ENCODE results near the gene COPG1. TPM values are rescaled to one million over a fixed set of nuclear protein-coding genes. Genes with fewer than 3 reads are reported as not detected.

Gene COPG1
- total and polyA plus RNA-seq, 9 of the 15 experiments (the other 6 are each of a cell fraction or from before 2014, with no cell fraction given) = 40.3 to 105 (median 62.4) TPM

DNA sequence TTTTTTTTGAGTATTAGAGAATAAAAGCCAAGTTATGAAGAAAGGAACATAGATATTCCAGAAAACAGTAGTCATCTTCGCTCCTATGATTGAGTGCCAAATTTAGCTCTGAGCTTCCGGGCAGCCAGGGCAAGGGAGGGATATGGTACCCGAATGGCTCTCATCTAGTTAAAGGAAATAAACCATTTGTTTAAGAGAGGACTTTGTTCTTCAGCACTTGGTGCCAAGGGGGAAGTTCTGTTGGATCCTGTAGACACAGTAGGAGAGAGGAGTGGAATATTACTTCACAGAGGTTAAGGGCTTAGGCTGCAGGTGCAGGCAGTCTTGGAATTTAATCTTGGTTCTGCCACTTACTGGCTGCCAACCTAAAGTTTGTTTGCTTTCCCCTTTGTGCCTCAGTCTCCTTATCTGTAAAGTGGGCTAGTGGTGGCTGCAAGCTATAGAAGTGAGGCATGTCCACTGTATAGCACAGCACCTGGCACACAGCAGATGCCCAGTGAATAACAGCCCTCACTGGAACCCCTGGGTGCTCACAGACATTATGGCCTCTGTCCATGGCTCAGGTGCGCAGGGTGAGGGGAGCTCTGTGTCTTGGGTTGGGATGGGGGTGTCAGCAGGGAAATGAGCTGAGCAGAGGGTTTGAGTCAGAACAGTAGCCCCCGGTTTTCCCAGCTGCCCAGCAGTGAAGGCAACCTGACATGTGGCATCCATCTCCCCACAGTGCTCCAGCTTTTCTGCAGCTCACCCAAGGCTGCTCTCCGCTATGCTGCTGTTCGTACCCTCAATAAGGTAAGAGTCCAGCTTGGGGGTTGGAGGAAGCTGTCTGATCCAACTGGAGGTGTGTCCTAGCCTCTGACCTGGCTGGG lies 10.4 kb downstream of the COPG1 start:
- Histone ChIP-seq H3K4me2 (ENCODE audit: insufficient read depth, low read length) (no peak overlapping the region), H3K36me3 (ENCODE audit: control insufficient read depth, insufficient read depth, low read length) (peaks cover 83% of the 10 kb centered on the region), H3K27ac (ENCODE audit: extremely low read depth, low read depth, low read length) (no peak overlapping the region), H3K79me2 (ENCODE audit: control insufficient read depth, insufficient read depth, low read length) (no peaks in the 10 kb centered on the region), H4K20me1 (replicated peaks; ENCODE audit: control insufficient read depth, insufficient read depth, low read length) (0 out of 2 replicates have a peak, but pooled peaks cover 3% of the 10 kb centered on the region), H3K4me3 (no peak overlapping the region), H3K9me1 (ENCODE audit: control insufficient read depth, insufficient read depth, low read length) (no peaks in the 10 kb centered on the region), H2AFZ (ENCODE audit: low read depth, low read length) (no peak overlapping the region), H3K9ac (ENCODE audit: insufficient read depth in 1 of 2, low read depth in 2 of 2, low read length in 2 of 2) (no peak overlapping the region), H3K27me3 (ENCODE audit: control insufficient read depth in 2 of 2, insufficient read depth in 2 of 2, low read length in 2 of 2) (no peaks in the 10 kb centered on the region), H3K9me3 (replicated peaks; ENCODE audit: control insufficient read depth, insufficient read depth, low read depth, low read length) (no peaks in the 10 kb centered on the region), H3K4me1 (replicated peaks in 1 of 2; ENCODE audit: control insufficient read depth in 2 of 2, insufficient read depth in 2 of 2, low read length in 2 of 2) (no peaks in the 10 kb centered on the region)
- FAIRE-seq (no peak), ATAC-seq (no peak), DNase-seq (ENCODE audit: extremely low read depth in 1 of 4, low spot score in 3 of 4) (no peak)
- BruUV-seq (replicated peaks) = no TSS peak
- in situ Hi-C loops (cut with MboI) = no loop called here
- CTCF ChIA-PET (ENCODE audit: low intra/inter-chr PET ratio) = no interaction called here
- intact Hi-C loops (cut with micrococcal nuclease) = no loop called here
- peak; percentile 77 for TF ChIP-seq RBM25 (IDR thresholded peaks at IDR 0.05; ENCODE audit: low read depth, low read length, severe bottlenecking)
- TF ChIP-seq, protein P1, sequence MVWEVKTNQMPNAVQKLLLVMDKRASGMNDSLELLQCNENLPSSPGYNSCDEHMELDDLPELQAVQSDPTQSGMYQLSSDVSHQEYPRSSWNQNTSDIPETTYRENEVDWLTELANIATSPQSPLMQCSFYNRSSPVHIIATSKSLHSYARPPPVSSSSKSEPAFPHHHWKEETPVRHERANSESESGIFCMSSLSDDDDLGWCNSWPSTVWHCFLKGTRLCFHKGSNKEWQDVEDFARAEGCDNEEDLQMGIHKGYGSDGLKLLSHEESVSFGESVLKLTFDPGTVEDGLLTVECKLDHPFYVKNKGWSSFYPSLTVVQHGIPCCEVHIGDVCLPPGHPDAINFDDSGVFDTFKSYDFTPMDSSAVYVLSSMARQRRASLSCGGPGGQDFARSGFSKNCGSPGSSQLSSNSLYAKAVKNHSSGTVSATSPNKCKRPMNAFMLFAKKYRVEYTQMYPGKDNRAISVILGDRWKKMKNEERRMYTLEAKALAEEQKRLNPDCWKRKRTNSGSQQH (CRISPR knock-in tag; IDR thresholded peaks at IDR 0.05) = no peak
- TF ChIP-seq POLR2G (IDR thresholded peaks at IDR 0.05; ENCODE audit: low read depth, low read length) = peak; percentile 17; the same call in 1 of the 2 replicates
- no peak for TF ChIP-seq LCOR (CRISPR knock-in tag; IDR thresholded peaks at IDR 0.05)
- POLR2A ChIA-PET = interaction anchor here (0.9 to 1.9 kb wide), 5 partner anchors 9 to 137 kb away, joined by 3 to 13 read pairs (median 4); partner anchors contain the start of gene COPG1
- 97% methylated on average over 5 of the region's 7 CpGs for WGBS (ENCODE audit: insufficient coverage, low coverage, missing lambda C conversion rate)

Measured in K562 (cell line).